ENCODE results near the gene SEC61A2. TPM values are rescaled to one million over a fixed set of nuclear protein-coding genes. Genes with fewer than 3 reads are reported as not detected.

SEC61A2 gene
- total RNA-seq, 4 donors from 2014 or later = 7.8 to 17.8 (median 13.3) TPM

DNA sequence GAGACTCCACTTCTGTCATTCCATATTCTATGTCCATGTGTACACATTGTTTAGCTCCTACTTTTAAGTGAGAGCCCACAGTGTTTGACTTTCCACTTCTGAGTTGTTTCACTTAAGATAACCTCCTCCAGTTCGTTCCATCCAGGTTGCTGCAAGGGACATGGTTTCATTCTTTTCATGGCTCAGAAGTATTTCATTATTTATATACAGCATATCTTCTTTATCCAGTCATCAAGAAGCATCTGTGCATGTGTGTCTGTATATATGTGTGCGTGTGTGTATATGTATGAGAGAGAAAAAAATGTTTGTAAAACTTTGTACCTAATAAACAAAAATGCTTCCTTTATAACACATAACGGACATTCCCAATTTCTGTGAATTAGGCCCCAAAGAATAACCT is 6.2 kb downstream of the SEC61A2 start:
- no peak for DNase-seq
- TF ChIP-seq POLR2A (IDR thresholded peaks at IDR 0.05) = no peak
- TF ChIP-seq, protein P1, sequence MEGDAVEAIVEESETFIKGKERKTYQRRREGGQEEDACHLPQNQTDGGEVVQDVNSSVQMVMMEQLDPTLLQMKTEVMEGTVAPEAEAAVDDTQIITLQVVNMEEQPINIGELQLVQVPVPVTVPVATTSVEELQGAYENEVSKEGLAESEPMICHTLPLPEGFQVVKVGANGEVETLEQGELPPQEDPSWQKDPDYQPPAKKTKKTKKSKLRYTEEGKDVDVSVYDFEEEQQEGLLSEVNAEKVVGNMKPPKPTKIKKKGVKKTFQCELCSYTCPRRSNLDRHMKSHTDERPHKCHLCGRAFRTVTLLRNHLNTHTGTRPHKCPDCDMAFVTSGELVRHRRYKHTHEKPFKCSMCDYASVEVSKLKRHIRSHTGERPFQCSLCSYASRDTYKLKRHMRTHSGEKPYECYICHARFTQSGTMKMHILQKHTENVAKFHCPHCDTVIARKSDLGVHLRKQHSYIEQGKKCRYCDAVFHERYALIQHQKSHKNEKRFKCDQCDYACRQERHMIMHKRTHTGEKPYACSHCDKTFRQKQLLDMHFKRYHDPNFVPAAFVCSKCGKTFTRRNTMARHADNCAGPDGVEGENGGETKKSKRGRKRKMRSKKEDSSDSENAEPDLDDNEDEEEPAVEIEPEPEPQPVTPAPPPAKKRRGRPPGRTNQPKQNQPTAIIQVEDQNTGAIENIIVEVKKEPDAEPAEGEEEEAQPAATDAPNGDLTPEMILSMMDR (IDR thresholded peaks at IDR 0.05) = no peak
- peaks cover 2 to 3% of the 10 kb centered on the region in 2 donors for H3K4me1 ChIP-seq
- intact Hi-C loops (cut with DNase I) = no loop called here
- WGBS, 2 donors = 83 to 91% methylated on average over 3 of the region's 3 CpGs
- H3K27me3 ChIP-seq = no peaks in the 10 kb centered on the region
- no peak overlapping the region for H3K27ac ChIP-seq
- no peak overlapping the region for H3K4me3 ChIP-seq (replicated peaks in 1 of 3)
- H3K36me3 ChIP-seq = peaks cover 0 to 23% of the 10 kb centered on the region in 2 donors
- no peaks in the 10 kb centered on the region for H3K9me3 ChIP-seq

DNA sequence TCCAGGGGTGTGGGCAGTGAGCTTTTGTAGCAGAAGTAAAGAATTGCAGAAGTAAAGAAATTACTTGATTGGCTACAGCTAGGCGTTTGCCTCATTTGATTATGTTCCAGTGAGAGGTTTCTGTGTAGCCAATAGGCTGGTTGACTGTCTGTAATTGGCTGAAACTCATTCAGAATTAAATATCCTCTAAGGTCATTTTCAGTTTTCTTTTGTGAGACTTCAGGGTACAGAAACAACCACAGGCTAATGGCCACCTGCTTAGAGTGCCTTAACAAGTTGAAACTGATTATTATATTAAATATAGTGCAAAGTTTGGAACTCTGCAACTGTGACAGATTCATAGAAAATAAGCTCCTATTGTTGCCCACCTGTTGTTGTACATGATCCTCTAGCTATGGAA is 10.6 kb downstream of the SEC61A2 start:
- Histone ChIP-seq H3K9me3 (no peaks in the 10 kb centered on the region), H3K4me3 (replicated peaks in 1 of 3) (no peak overlapping the region), H3K36me3 (peaks cover 5 to 39% of the 10 kb centered on the region in 2 donors), H3K27ac (no peak overlapping the region), H3K4me1 (no peaks in the 10 kb centered on the region), H3K27me3 (no peaks in the 10 kb centered on the region)
- 91 to 95% methylated on average over 1 of the region's 1 CpG for WGBS, 2 donors
- intact Hi-C loops (cut with DNase I) = no loop called here
- no peak for DNase-seq
- no peak for TF ChIP-seq POLR2A (IDR thresholded peaks at IDR 0.05)
- TF ChIP-seq, protein P1 (IDR thresholded peaks at IDR 0.05) = no peak

DNA sequence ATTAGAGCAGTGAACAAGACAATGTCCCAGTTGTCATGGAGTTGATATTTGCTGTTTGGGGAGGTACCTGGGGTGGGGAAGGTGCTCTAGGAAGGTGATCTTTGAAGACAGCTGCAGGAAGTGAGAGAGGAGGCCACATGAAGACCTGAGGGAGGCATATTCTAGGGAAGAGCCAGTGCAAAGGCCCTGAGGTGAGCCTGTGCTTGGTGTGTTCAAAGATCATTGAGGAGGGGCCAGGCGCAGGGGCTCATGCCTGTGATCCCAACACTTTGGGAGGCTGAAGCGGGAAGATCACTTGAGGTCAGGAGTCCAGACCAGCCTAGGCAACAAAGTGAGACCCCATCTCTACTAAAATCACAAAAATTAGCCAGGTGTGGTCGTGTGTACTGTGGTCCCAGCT is 15.1 kb downstream of the SEC61A2 start:
- no peak for DNase-seq
- Histone ChIP-seq H3K9me3 (no peaks in the 10 kb centered on the region), H3K4me1 (no peaks in the 10 kb centered on the region), H3K36me3 (peaks cover 15 to 16% of the 10 kb centered on the region in 2 donors), H3K27ac (no peak overlapping the region), H3K27me3 (no peaks in the 10 kb centered on the region), H3K4me3 (replicated peaks in 1 of 3) (no peak overlapping the region)
- WGBS, 2 donors = 96 to 98% methylated on average over 3 of the region's 3 CpGs
- intact Hi-C loops (cut with DNase I) = no loop called here
- TF ChIP-seq, protein P1 (IDR thresholded peaks at IDR 0.05) = no peak
- no peak for TF ChIP-seq POLR2A (IDR thresholded peaks at IDR 0.05)

DNA sequence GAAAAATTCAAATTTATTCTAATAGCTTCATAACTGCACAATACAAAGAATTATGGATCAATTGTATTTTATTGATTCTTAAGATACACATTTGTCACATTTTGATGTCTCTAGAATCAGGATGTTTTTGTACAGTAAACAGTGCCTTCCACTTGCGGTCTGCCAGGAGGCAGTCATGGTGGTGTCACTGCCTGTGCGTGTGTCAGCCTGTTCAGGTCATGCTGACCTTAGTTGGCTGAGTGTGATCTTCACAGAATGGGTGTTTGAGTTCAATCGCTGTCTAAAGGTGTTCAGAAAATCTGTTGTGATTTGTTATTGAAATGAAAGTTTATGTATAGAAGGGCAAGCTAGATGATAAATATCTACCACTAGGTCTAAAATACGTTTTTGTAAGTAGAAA is 20.7 kb downstream of the SEC61A2 start:
- WGBS, 2 donors = 76 to 96% methylated on average over 4 of the region's 4 CpGs
- Histone ChIP-seq H3K9me3 (no peaks in the 10 kb centered on the region), H3K27me3 (no peaks in the 10 kb centered on the region), H3K36me3 (peaks cover 0 to 20% of the 10 kb centered on the region in 2 donors), H3K4me3 (replicated peaks in 1 of 3) (no peak overlapping the region), H3K4me1 (no peaks in the 10 kb centered on the region), H3K27ac (no peak overlapping the region)
- no peak for TF ChIP-seq POLR2A (IDR thresholded peaks at IDR 0.05)
- TF ChIP-seq, protein P1 (IDR thresholded peaks at IDR 0.05) = no peak
- intact Hi-C loops (cut with DNase I) = no loop called here
- DNase-seq = no peak

DNA sequence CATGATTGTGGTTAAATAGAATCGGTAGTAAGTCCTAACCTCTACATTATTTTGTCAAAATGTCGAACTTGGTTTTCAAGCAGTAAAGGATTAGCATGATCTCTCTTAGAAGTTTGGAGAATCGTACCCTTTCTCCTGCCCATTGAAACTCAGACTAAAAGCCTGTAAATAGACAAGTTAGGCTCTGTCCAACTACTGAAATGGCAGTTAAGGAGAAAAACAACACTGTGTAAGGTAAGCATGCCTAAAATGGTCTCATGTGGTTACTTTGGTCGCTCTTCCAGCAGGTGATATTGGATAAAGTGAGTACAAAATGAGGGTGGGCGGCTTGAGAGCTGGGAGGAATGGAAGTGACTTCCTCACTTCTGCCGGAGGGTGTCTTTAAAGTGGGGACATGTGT is 25.0 kb downstream of the SEC61A2 start:
- intact Hi-C loops (cut with DNase I) = no loop called here
- no peak overlapping the region for H3K27ac ChIP-seq
- H3K27me3 ChIP-seq = no peaks in the 10 kb centered on the region
- no peaks in the 10 kb centered on the region for H3K4me1 ChIP-seq
- H3K4me3 ChIP-seq (replicated peaks in 1 of 3) = no peak overlapping the region
- WGBS, 2 donors = 93 to 97% methylated on average over 6 of the region's 6 CpGs
- peaks cover 7 to 19% of the 10 kb centered on the region in 2 donors for H3K36me3 ChIP-seq
- no peak for TF ChIP-seq POLR2A (IDR thresholded peaks at IDR 0.05)
- TF ChIP-seq, protein P1 (IDR thresholded peaks at IDR 0.05) = no peak
- DNase-seq = no peak
- H3K9me3 ChIP-seq = no peaks in the 10 kb centered on the region
